Measurements from ENCODE around the gene PTPRM. TPM values are rescaled to one million over a fixed set of nuclear protein-coding genes. Genes with fewer than 3 reads are reported as not detected.

PTPRM gene
- total and polyA plus RNA-seq, 2 of the 4 experiments (the other 2 are of a cell fraction): 28.3 to 51.2 TPM

DNA sequence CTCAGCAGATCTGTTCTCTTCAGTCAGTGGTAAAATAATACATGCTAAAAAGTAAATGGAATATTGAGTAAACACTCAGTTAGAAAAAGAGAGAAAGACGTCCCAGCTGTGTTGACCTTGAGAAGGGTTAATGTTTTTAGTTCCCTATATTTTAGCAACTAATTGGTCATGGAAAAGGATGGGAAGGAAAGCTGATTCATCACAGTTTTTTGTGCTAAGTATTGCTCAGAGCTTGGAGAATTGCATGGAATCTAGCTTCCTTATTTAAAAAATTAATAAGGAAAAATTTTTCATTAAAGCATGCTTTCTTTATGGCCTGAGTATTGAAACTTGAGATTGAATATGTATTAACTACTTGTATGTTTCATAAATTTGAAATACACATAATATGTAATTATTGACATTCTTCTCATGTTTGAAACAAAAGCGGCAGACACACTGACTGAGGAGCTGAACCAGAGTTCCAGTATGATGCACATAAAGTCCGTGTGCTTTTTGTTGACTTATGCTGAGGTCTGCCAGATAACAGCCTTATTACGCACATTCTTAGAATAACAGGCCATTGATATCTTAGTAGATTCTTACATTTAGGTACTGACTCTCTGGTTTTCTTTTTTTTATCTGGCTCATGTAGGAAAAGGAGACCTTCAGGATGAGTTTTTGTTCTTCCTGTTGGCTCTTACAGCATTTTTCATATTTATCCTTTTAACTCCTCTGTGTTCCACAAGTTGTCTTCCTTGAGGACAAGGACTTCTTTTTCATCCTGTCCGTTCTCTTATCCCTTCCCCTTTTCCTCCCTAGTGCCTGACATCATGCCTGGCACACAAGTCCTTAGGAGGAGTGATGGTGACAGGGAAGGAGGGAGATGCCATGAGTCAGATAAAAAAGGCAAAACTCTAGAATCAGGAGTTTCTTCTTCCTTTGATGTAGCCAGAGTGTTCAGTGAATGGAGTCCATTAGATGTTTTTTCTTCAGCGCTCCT is 194.1 kb downstream of the PTPRM start:
- no TSS peak for BruUV-seq (replicated peaks)
- Histone ChIP-seq H2AFZ (replicated peaks; ENCODE audit: low read length, poor library complexity) (no peak overlapping the region), H3K23ac (ENCODE audit: low read depth, low read length) (no peak overlapping the region), H2BK120ac (ENCODE audit: low read depth, low read length) (no peak overlapping the region), H3K9me3 (ENCODE audit: control insufficient read depth, insufficient read depth, low read length) (no peaks in the 10 kb centered on the region), H3K36me3 (ENCODE audit: control insufficient read depth, insufficient read depth, low read length) (no peaks in the 10 kb centered on the region), H4K91ac (ENCODE audit: insufficient read depth, low read depth, low read length) (no peak overlapping the region), H3K27me3 (ENCODE audit: control insufficient read depth, insufficient read depth, low read length) (no peaks in the 10 kb centered on the region), H3K4me3 (ENCODE audit: insufficient read depth, low read depth, low read length) (no peak overlapping the region), H2AK9ac (replicated peaks; ENCODE audit: low read depth, low read length, poor library complexity) (no peak overlapping the region), H4K8ac (ENCODE audit: low read depth in 2 of 2, low read length in 2 of 2) (no peak overlapping the region), H3K9ac (ENCODE audit: low read depth, low read length) (no peak overlapping the region), H2BK20ac (ENCODE audit: low read depth, low read length) (no peak overlapping the region), H3K4me1 (ENCODE audit: control insufficient read depth, insufficient read depth, low read length) (peaks cover 3% of the 10 kb centered on the region; the same call in 1 of the 2 replicates), H2BK15ac (ENCODE audit: low read depth, low read length) (0 out of 3 replicates have a peak overlapping the region, but pooled peaks have one; percentile 10), H4K5ac (ENCODE audit: low read depth, low read length) (peak overlapping the region; percentile 74; the same call in 1 of the 2 replicates), H3K79me1 (ENCODE audit: low read depth in 1 of 2, low read length in 2 of 2) (peaks cover 3 to 7% of the 10 kb centered on the region in 2 experiments; a peak in 1 of 4 replicates), H3K14ac (replicated peaks; ENCODE audit: low read depth, low read length) (no peak overlapping the region), H4K20me1 (ENCODE audit: insufficient read depth, low read length) (peaks cover 4% of the 10 kb centered on the region), H3K4ac (ENCODE audit: low read depth, low read length) (no peak overlapping the region), H3K27ac (ENCODE audit: insufficient read depth, low read length) (no peak overlapping the region), H3K9me1 (ENCODE audit: insufficient read depth, low read length) (peaks cover 5% of the 10 kb centered on the region; the same call in 1 of the 2 replicates), H3K18ac (ENCODE audit: low read depth, low read length) (no peak overlapping the region; the same call in 1 of the 2 replicates), H2BK5ac (ENCODE audit: low read depth, low read length, poor library complexity, severe bottlenecking) (peak overlapping the region; percentile 59), H3K56ac (ENCODE audit: extremely low read depth, insufficient read depth, low read length) (no peak overlapping the region), H3K4me2 (ENCODE audit: low read depth, low read length) (no peak overlapping the region), H2AK5ac (ENCODE audit: low read depth, low read length) (no peak overlapping the region)
- 40% methylated on average over 1 of the region's 6 CpGs; no CpG with 5 or more reads in 1 of the 2 experiments for whole genome bisulfite sequencing, 2 experiments (ENCODE audit: extremely low coverage in 2 of 2, insufficient read length in 1 of 2)
- POLR2A ChIA-PET (ENCODE audit: unreplicated experiment): interaction anchor here (0.5 to 0.6 kb wide), 2 partner anchors 185 to 571 kb away, joined by 4 to 6 read pairs; no protein-coding TSS in a partner anchor
- TF ChIP-seq CEBPB (IDR thresholded peaks at IDR 0.05; ENCODE audit: low read depth, low read length) (no peak), RCOR1 (IDR thresholded peaks at IDR 0.05; ENCODE audit: insufficient replicate concordance, low read length) (no peak), FOS (IDR thresholded peaks at IDR 0.05; ENCODE audit: low read depth, low read length) (no peak), RAD21 (IDR thresholded peaks at IDR 0.05; ENCODE audit: low read length) (no peak), NFE2L2 (IDR thresholded peaks at IDR 0.05; ENCODE audit: low read depth, low read length) (no peak)
- in situ Hi-C loops (cut with MboI; ENCODE audit: low sequenced_read_pairs) (no loop called here), intact Hi-C loops (cut with micrococcal nuclease) (no loop called here), dilution Hi-C loops (cut with HindIII; ENCODE audit: low sequenced_read_pairs, unreplicated experiment) (no loop called here)
- DNase-seq (peak; percentile 74), ATAC-seq (ENCODE audit: low read depth) (peak; percentile 81)
- CTCF ChIA-PET: no interaction called here
